SU-DHL-6 (cell line): ENCODE data around the gene KRTAP10-11.

Experiments
- EZH2phosphoT487 ChIP-seq: fragments of 200-600 bp; sonication (generic), shearing (Covaris generic); conservative IDR thresholded peaks from 2 replicates; pipeline ENCODE4 v1.6.1; 2018; ENCODE audit warnings: mild to moderate bottlenecking, antibody characterized with exemption, low read length, moderate library complexity, mixed read lengths
- TF ChIP-seq, protein P1 (sequence below): fragments of 200-600 bp; sonication (generic); IDR thresholded peaks from one replicate; pipeline ENCODE4 v1.5.1; 2017; ENCODE audit warnings: antibody characterized with exemption, mild to moderate bottlenecking, low read length, moderate library complexity; ENCODE audit not compliant: insufficient read depth, poor library complexity, severe bottlenecking

- TF ChIP-seq, protein P1, sequence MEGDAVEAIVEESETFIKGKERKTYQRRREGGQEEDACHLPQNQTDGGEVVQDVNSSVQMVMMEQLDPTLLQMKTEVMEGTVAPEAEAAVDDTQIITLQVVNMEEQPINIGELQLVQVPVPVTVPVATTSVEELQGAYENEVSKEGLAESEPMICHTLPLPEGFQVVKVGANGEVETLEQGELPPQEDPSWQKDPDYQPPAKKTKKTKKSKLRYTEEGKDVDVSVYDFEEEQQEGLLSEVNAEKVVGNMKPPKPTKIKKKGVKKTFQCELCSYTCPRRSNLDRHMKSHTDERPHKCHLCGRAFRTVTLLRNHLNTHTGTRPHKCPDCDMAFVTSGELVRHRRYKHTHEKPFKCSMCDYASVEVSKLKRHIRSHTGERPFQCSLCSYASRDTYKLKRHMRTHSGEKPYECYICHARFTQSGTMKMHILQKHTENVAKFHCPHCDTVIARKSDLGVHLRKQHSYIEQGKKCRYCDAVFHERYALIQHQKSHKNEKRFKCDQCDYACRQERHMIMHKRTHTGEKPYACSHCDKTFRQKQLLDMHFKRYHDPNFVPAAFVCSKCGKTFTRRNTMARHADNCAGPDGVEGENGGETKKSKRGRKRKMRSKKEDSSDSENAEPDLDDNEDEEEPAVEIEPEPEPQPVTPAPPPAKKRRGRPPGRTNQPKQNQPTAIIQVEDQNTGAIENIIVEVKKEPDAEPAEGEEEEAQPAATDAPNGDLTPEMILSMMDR = no peak
- TF ChIP-seq EZH2phosphoT487 = no peak
Measured at GRCh38 chr21:44649521-44650100, 3.4 kb downstream of the KRTAP10-11 start.
